B cell (primary cell): ENCODE measurements around the gene UBE2L5. TPM values are rescaled to one million over a fixed set of nuclear protein-coding genes. Genes with fewer than 3 reads are reported as not detected.

Source experiments
- ATAC-seq: fragments of 200-7000 bp; cut with Tn5 transposase; one replicate; pipeline ENCODE4 v1.10.0; 2021; ENCODE audit warnings: low read depth, mild to moderate bottlenecking, moderate number of reproducible peaks, moderate library complexity
- CTCF ChIA-PET: fragments of 350-600 bp; sonication (Branson Sonifier 250); formaldehyde crosslinking; loops from one replicate; lab custom pipeline; 2021; ENCODE audit warnings: antibody characterized with exemption, inconsistent platforms; lab: Charles Lee
- POLR2A ChIA-PET: fragments of 350-600 bp; sonication (Branson Sonifier 250); formaldehyde crosslinking; loops from one replicate; lab custom pipeline; 2021; ENCODE audit warnings: antibody characterized with exemption; lab: Charles Lee
- DNase-seq: peaks from one replicate; pipeline ENCODE4 v3.0.0; 2013
- H2AFZ ChIP-seq: 2 replicates; pipeline ENCODE4 v1.6.1; 2012; ENCODE audit warnings: mild to moderate bottlenecking, low read depth, low read length; ENCODE audit not compliant: insufficient read depth, poor library complexity, severe bottlenecking
- H3K27ac ChIP-seq, 2 donors: 1 replicate in 1 of 2; 2 replicates in 1 of 2; pipeline ENCODE4 v1.5.1; 2012 to 2013; ENCODE audit warnings: low read length in 2 of 2, mild to moderate bottlenecking in 2 of 2, moderate library complexity in 1 of 2
- H3K27me3 ChIP-seq, 4 experiments: fragments of 200-600 bp in 1 of 4; sonication (generic) in 1 of 4; replicated peaks in 1 of 4; 1 replicate in 2 of 4; 2 replicates in 2 of 4; pipeline versions ENCODE4 v1.6.1 to v1.7.0; 2013 to 2016; ENCODE audit warnings: low read length in 3 of 4, mild to moderate bottlenecking in 2 of 4, mixed read lengths in 1 of 4, moderate library complexity in 1 of 4; ENCODE audit not compliant: insufficient read depth in 4 of 4, control insufficient read depth in 3 of 4; ENCODE audit errors: control extremely low read depth in 1 of 4
- H3K36me3 ChIP-seq, 2 experiments: replicated peaks in 1 of 2; 1 replicate in 1 of 2; 2 replicates in 1 of 2; pipeline versions ENCODE4 v1.6.1 to v1.7.1; 2013; ENCODE audit warnings: low read length in 1 of 2; ENCODE audit not compliant: insufficient read depth in 2 of 2, control insufficient read depth in 1 of 2; ENCODE audit errors: control extremely low read depth in 1 of 2, extremely low read depth in 1 of 2
- H3K4me1 ChIP-seq, 2 donors: fragments of 200-600 bp in 1 of 2; sonication (generic) in 1 of 2; 1 replicate in 1 of 2; 2 replicates in 1 of 2; pipeline versions ENCODE4 v1.5.1 to v1.6.1; 2013 to 2017; ENCODE audit warnings: low read length in 2 of 2; ENCODE audit not compliant: control insufficient read depth in 2 of 2, insufficient read depth in 2 of 2
- H3K4me2 ChIP-seq: replicated peaks from 2 replicates; pipeline ENCODE3; 2012; ENCODE audit warnings: mild to moderate bottlenecking, low read depth, low read length; ENCODE audit not compliant: poor library complexity, severe bottlenecking
- H3K4me3 ChIP-seq, 5 experiments: fragments of 200-600 bp in 1 of 5; sonication (generic) in 1 of 5; 1 replicate in 3 of 5; 2 replicates in 2 of 5; pipeline versions ENCODE4 v1.5.1 to v1.7.0; 2011 to 2016; ENCODE audit warnings: low read length in 4 of 5, mild to moderate bottlenecking in 4 of 5, low read depth in 2 of 5, control low read depth in 1 of 5, moderate library complexity in 1 of 5; ENCODE audit not compliant: insufficient read depth in 1 of 5; ENCODE audit errors: control extremely low read depth in 1 of 5, extremely low read depth in 1 of 5
- H3K79me2 ChIP-seq: fragments of 200-600 bp; sonication (generic); one replicate; pipeline ENCODE4 v1.6.0; 2016; ENCODE audit warnings: low read length; ENCODE audit not compliant: control insufficient read depth, insufficient read depth
- H3K9ac ChIP-seq: fragments of 200-600 bp; sonication (generic); 2 replicates; pipeline ENCODE4 v1.6.1; 2017; ENCODE audit warnings: mild to moderate bottlenecking, low read length, moderate library complexity
- H3K9me3 ChIP-seq, 3 donors: one replicate each; pipeline versions ENCODE4 v1.6.1 to v1.7.1; 2013; ENCODE audit warnings: low read length in 2 of 3; ENCODE audit not compliant: control insufficient read depth in 2 of 3, insufficient read depth in 1 of 3; ENCODE audit errors: control extremely low read depth in 1 of 3
- H4K20me1 ChIP-seq: 2 replicates; pipeline ENCODE4 v1.6.0; 2012; ENCODE audit warnings: mild to moderate bottlenecking, low read length; ENCODE audit not compliant: insufficient read depth, control insufficient read depth, poor library complexity, severe bottlenecking
- H3K27ac Mint-ChIP-seq: one replicate; pipeline ENCODE4 v1.8.0; 2021; ENCODE audit warnings: mixed read lengths
- H3K27me3 Mint-ChIP-seq: one replicate; pipeline ENCODE4 v1.8.0; 2021; ENCODE audit warnings: mixed read lengths
- H3K4me1 Mint-ChIP-seq: one replicate; pipeline ENCODE4 v1.8.0; 2021; ENCODE audit warnings: mixed read lengths
- H3K4me3 Mint-ChIP-seq: one replicate; pipeline ENCODE4 v1.8.0; 2021; ENCODE audit warnings: mixed read lengths
- H3K9me3 Mint-ChIP-seq: one replicate; pipeline ENCODE4 v1.8.0; 2022; ENCODE audit warnings: mixed read lengths; ENCODE audit not compliant: insufficient read depth
- EZH2 ChIP-seq: IDR thresholded peaks from 2 replicates; pipeline ENCODE4 v1.6.1; 2012; ENCODE audit warnings: borderline replicate concordance, low read depth, mild to moderate bottlenecking, moderate library complexity, low read length; ENCODE audit not compliant: insufficient read depth, poor library complexity, severe bottlenecking
- WGBS: methylation state at CpG from one replicate; pipeline ENCODE4 v1.1.5; 2013; ENCODE audit warnings: missing lambda C conversion rate; ENCODE audit not compliant: insufficient coverage; 5-methylcytosine and 5-hydroxymethylcytosine counted together
- intact Hi-C: fragments of 100-400 bp; cut with micrococcal nuclease; formaldehyde crosslinking; loops from one replicate; pipeline ENCODE4 v1.10.0; 2022
- polyA plus RNA-seq: library from polyadenylated mRNA; depleted of rRNA; stranded (reverse); fragments of >200 nt; gene quantifications from 2 replicates; pipeline ENCODE4 v1.2.3, GENCODE V29; 2012
- total RNA-seq, 2 donors: library from RNA; stranded (reverse); fragments of 120-200 nt in 1 of 2; gene quantifications; 1 replicate in 1 of 2; 2 replicates in 1 of 2; pipeline versions ENCODE4 v1.2.3 to v1.2.4, GENCODE V29; 2013 to 2022
- TF ChIP-seq, protein P1 (sequence below): fragments of 200-600 bp; IDR thresholded peaks from one replicate; pipeline ENCODE4 v1.8.0; 2022; ENCODE audit warnings: antibody characterized with exemption, mild to moderate bottlenecking

The UBE2L5 gene
- total and polyA plus RNA-seq, 2 donors (not counting 1 experiment from before 2014, with no cell fraction given): 0.16 to 0.57 TPM

DNA sequence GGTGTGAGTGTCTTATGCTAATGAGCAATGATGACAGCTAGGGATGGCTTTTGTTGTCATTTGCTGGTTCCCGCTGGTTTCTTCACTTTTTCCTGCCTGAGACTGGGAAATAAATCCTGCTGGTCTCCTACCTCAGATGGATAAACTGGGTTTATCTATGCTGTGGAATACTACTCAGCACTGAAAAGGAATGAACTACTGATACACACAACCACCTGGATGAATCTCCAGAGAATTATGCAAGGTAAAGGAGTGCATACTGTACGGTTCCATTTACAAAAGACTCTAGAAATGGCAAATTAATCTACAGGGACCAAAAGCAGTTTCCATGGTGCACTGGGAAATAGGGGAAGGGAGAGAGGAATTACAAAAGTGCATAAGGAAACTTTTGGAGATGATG lies 41.2 kb upstream of the UBE2L5 start:
- H3K36me3 ChIP-seq: no peaks in the 10 kb centered on the region
- H3K4me2 ChIP-seq: no peak overlapping the region
- no peaks in the 10 kb centered on the region for H3K9me3 ChIP-seq
- Mint-ChIP-seq H3K9me3 (no peaks in the 10 kb centered on the region), H3K4me1 (peaks cover 28% of the 10 kb centered on the region), H3K27me3 (no peaks in the 10 kb centered on the region), H3K4me3 (no peak overlapping the region), H3K27ac (peak overlapping the region; percentile 56)
- intact Hi-C loops: no loop called here
- H3K4me1 ChIP-seq: peaks cover 20 to 28% of the 10 kb centered on the region in 2 donors
- ATAC-seq (no peak), DNase-seq (no peak)
- H3K4me3 ChIP-seq: no peak overlapping the region
- no peaks in the 10 kb centered on the region for H4K20me1 ChIP-seq
- no peak overlapping the region for H3K27ac ChIP-seq
- TF ChIP-seq, protein P1, sequence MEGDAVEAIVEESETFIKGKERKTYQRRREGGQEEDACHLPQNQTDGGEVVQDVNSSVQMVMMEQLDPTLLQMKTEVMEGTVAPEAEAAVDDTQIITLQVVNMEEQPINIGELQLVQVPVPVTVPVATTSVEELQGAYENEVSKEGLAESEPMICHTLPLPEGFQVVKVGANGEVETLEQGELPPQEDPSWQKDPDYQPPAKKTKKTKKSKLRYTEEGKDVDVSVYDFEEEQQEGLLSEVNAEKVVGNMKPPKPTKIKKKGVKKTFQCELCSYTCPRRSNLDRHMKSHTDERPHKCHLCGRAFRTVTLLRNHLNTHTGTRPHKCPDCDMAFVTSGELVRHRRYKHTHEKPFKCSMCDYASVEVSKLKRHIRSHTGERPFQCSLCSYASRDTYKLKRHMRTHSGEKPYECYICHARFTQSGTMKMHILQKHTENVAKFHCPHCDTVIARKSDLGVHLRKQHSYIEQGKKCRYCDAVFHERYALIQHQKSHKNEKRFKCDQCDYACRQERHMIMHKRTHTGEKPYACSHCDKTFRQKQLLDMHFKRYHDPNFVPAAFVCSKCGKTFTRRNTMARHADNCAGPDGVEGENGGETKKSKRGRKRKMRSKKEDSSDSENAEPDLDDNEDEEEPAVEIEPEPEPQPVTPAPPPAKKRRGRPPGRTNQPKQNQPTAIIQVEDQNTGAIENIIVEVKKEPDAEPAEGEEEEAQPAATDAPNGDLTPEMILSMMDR: no peak
- TF ChIP-seq EZH2: no peak
- H3K27me3 ChIP-seq: no peaks in the 10 kb centered on the region
- CTCF ChIA-PET: interaction anchor here (1.3 kb wide), 1 partner anchor 13 kb away, joined by 3 read pairs; no protein-coding TSS in a partner anchor
- H3K9ac ChIP-seq: no peak overlapping the region
- H2AFZ ChIP-seq: no peak overlapping the region
- POLR2A ChIA-PET: no interaction called here
- no peaks in the 10 kb centered on the region for H3K79me2 ChIP-seq
- no CpG with 5 or more reads among the region's 2 CpGs for WGBS

DNA sequence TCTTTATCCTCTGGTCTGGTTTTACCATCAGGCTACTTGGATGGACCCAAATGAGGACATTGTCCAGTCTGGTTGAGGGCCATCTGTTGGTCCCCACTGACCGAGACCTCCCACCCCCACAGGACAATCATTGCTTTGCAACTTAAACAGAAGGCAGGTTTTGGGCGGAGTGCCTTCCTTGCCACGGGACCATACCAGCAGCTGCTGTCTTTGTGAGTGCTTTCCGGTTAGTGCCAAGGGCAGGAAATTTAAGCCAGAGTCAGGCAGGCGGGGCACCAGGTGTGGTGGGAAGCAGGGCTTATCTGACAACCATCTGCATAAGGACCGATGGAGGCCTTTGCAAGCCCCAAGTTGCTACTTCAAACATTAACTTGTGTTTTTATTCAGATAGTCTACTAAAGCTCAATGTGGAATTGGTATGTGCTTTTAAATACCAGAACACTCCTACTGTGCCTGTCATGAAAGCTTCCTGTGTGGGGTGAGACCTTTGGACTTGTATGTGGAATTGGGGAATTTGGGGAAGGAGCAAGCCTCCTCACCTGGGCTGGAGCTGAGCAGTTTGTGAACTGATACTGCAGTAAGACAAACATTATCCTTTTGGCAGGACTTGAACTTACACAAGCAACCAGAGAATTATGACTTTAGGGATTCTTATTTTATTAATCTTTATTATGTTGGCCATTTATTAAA lies 39.3 kb upstream of the UBE2L5 start:
- Histone ChIP-seq H3K9me3 (no peaks in the 10 kb centered on the region), H3K9ac (no peak overlapping the region), H3K4me2 (peak overlapping the region; percentile 23), H3K36me3 (no peaks in the 10 kb centered on the region), H4K20me1 (no peaks in the 10 kb centered on the region), H3K79me2 (no peaks in the 10 kb centered on the region), H3K4me3 (no peak overlapping the region), H3K4me1 (peaks cover 7 to 9% of the 10 kb centered on the region in 2 donors), H3K27me3 (no peaks in the 10 kb centered on the region), H2AFZ (no peak overlapping the region), H3K27ac (no peak overlapping the region)
- ATAC-seq: no peak
- ChIA-PET POLR2A (no interaction called here), CTCF (interaction anchor here (1.4 to 2.0 kb wide), 2 partner anchors 10 to 24 kb away, joined by 4 to 7 read pairs; no protein-coding TSS in a partner anchor)
- no peak overlapping the region for H3K4me3 Mint-ChIP-seq
- peak; percentile 16 for DNase-seq
- peaks cover 12% of the 10 kb centered on the region for H3K4me1 Mint-ChIP-seq
- 34% methylated on average over 3 of the region's 6 CpGs for WGBS
- no peak for TF ChIP-seq EZH2
- TF ChIP-seq, protein P1: no peak
- H3K27me3 Mint-ChIP-seq: no peaks in the 10 kb centered on the region
- intact Hi-C loops: no loop called here
- H3K9me3 Mint-ChIP-seq: no peaks in the 10 kb centered on the region
- peak overlapping the region; percentile 7 for H3K27ac Mint-ChIP-seq
